Esophagus squamous epithelium (tissue), 4 donors: ENCODE measurements around the gene MRPL18.
"Not testable (repeated sequence)": the region's sequence is repeated elsewhere in the genome, so short reads cannot be mapped to it uniquely, and the experiment has no call there.

Source experiments
- POLR2A ChIP-seq, 4 donors: fragments of 450-650 bp; IDR thresholded peaks; one replicate each; pipeline ENCODE4 v1.6.1; 2017; ENCODE audit warnings: antibody characterized with exemption in 4 of 4, mild to moderate bottlenecking in 4 of 4, moderate library complexity in 3 of 4
- TF ChIP-seq, protein P1 (sequence below), 6 experiments: fragments of 450-650 bp in 4 of 6; fragments of 200-600 bp in 2 of 6; sonication (generic) in 2 of 6; IDR thresholded peaks; one replicate each; pipeline ENCODE4 v1.5.1; 2016 to 2019; ENCODE audit warnings: antibody characterized with exemption in 6 of 6, mild to moderate bottlenecking in 4 of 6, moderate library complexity in 4 of 6

DNA sequence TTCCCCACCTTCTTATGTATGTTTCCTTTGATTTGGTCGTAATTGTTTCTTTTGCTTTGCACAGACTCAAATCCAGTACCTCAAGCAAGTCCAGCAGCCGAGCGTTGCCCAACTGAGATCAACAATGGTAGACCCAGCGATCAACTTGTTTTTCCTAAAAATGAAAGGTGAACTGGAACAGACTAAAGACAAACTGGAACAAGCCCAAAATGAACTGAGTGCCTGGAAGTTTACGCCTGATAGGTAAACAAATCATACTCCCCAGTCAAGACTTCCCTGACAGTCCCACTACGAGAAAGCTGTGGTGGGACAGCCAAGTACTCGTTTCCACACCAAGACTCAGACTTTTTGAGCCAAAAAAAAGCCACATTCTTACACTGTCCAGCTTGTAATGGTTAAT, 42.1 kb upstream of the MRPL18 start:
- TF ChIP-seq, protein P1, sequence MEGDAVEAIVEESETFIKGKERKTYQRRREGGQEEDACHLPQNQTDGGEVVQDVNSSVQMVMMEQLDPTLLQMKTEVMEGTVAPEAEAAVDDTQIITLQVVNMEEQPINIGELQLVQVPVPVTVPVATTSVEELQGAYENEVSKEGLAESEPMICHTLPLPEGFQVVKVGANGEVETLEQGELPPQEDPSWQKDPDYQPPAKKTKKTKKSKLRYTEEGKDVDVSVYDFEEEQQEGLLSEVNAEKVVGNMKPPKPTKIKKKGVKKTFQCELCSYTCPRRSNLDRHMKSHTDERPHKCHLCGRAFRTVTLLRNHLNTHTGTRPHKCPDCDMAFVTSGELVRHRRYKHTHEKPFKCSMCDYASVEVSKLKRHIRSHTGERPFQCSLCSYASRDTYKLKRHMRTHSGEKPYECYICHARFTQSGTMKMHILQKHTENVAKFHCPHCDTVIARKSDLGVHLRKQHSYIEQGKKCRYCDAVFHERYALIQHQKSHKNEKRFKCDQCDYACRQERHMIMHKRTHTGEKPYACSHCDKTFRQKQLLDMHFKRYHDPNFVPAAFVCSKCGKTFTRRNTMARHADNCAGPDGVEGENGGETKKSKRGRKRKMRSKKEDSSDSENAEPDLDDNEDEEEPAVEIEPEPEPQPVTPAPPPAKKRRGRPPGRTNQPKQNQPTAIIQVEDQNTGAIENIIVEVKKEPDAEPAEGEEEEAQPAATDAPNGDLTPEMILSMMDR (IDR thresholded peaks at IDR 0.05) = not testable (repeated sequence)
- TF ChIP-seq POLR2A (IDR thresholded peaks at IDR 0.05) = not testable (repeated sequence)
